Measurements from ENCODE around the gene TARS2. TPM values are rescaled to one million over a fixed set of nuclear protein-coding genes. Genes with fewer than 3 reads are reported as not detected.

Gene TARS2
- total and polyA plus RNA-seq, 2 experiments from 2014 or later, result 10.1 to 19.2 TPM

GRCh38 chr1:150535511-150536287, 48.5 kb downstream of the TARS2 start:
- no peaks in the 10 kb centered on the region for H3K36me3 ChIP-seq (replicated peaks; ENCODE audit: insufficient read depth, low read depth)
- no peaks in the 10 kb centered on the region for H4K20me1 ChIP-seq (ENCODE audit: insufficient read depth, poor library complexity, severe bottlenecking)
- no peak overlapping the region for H3K4me2 ChIP-seq
- peak; percentile 6 for DNase-seq (ENCODE audit: low spot score)
- H3K9me3 ChIP-seq (ENCODE audit: low read depth), result no peaks in the 10 kb centered on the region
- H3K4me3 ChIP-seq, result no peak overlapping the region
- H3K4me1 ChIP-seq (ENCODE audit: insufficient read depth), result peaks cover 6% of the 10 kb centered on the region
- no peak overlapping the region for H3K27ac ChIP-seq
- H3K79me2 ChIP-seq, result no peaks in the 10 kb centered on the region
- no peaks in the 10 kb centered on the region for H3K9me2 ChIP-seq (replicated peaks; ENCODE audit: insufficient read depth)
- WGBS (ENCODE audit: low lambda C conversion rate, missing lambda C conversion rate), result 83% methylated on average over 14 of the region's 14 CpGs
- H2AFZ ChIP-seq, result no peak overlapping the region
- H3K27me3 ChIP-seq, result no peaks in the 10 kb centered on the region
- TF ChIP-seq EZH2 (IDR thresholded peaks at IDR 0.05; ENCODE audit: borderline replicate concordance) (no peak), EZH2phosphoT487 (IDR thresholded peaks at IDR 0.05; ENCODE audit: low read depth, severe bottlenecking, unreplicated experiment) (no peak)
- TF ChIP-seq, protein P1, sequence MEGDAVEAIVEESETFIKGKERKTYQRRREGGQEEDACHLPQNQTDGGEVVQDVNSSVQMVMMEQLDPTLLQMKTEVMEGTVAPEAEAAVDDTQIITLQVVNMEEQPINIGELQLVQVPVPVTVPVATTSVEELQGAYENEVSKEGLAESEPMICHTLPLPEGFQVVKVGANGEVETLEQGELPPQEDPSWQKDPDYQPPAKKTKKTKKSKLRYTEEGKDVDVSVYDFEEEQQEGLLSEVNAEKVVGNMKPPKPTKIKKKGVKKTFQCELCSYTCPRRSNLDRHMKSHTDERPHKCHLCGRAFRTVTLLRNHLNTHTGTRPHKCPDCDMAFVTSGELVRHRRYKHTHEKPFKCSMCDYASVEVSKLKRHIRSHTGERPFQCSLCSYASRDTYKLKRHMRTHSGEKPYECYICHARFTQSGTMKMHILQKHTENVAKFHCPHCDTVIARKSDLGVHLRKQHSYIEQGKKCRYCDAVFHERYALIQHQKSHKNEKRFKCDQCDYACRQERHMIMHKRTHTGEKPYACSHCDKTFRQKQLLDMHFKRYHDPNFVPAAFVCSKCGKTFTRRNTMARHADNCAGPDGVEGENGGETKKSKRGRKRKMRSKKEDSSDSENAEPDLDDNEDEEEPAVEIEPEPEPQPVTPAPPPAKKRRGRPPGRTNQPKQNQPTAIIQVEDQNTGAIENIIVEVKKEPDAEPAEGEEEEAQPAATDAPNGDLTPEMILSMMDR (IDR thresholded peaks at IDR 0.05; ENCODE audit: poor library complexity), result no peak

DNA sequence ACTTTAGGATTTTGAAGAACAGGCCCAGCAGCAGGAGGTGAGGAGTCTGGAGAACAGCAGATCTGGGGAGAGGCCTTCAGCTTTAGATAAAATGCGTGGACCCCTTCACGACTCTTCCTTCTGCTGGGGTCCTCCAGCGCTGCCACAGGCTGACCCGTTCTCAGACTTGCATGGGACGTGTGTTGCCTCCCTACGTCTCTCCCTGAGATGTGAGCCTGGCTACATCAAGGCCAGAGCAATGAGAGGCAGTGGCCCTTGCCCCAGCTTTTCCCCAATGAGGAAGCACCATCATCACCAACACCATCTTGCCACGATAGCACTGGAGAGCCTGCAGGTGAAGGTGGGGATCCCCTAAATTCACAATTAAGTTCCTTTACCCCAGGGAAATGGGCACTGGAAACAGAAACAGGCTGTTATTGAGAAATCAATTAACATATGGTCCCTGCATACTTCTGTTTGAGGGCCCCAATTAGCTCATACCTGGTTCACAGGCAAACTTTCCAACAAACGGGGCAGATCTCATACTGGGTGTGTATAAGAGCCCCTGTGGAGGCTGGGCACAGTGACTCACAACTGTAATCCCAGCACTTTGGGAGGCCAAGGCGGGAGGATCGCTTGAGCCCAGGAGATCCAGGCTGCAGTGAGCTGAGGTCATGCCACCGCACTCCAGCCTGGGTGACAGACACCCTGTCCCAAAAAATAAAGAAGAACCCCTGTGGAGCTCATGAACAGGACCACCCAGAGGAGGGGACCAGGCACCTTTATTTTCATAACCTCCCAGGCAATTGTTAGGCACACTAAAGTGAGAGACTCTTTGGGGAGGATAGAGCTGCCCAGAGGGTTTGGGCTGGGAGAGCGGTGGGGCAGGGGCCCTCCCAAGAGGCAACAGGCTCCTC, 49.9 kb downstream of the TARS2 start:
- H3K79me2 ChIP-seq, result no peaks in the 10 kb centered on the region
- no peaks in the 10 kb centered on the region for H3K9me2 ChIP-seq (replicated peaks; ENCODE audit: insufficient read depth)
- TF ChIP-seq, protein P1 (IDR thresholded peaks at IDR 0.05; ENCODE audit: poor library complexity), result no peak
- no peak for TF ChIP-seq EZH2 (IDR thresholded peaks at IDR 0.05; ENCODE audit: borderline replicate concordance)
- no peak for TF ChIP-seq EZH2phosphoT487 (IDR thresholded peaks at IDR 0.05; ENCODE audit: low read depth, severe bottlenecking, unreplicated experiment)
- peaks cover 6% of the 10 kb centered on the region for H3K4me1 ChIP-seq (ENCODE audit: insufficient read depth)
- H3K4me3 ChIP-seq, result no peak overlapping the region
- H3K27ac ChIP-seq, result no peak overlapping the region
- H2AFZ ChIP-seq, result no peak overlapping the region
- H4K20me1 ChIP-seq (ENCODE audit: insufficient read depth, poor library complexity, severe bottlenecking), result no peaks in the 10 kb centered on the region
- no peak for DNase-seq (ENCODE audit: low spot score)
- no peak overlapping the region for H3K4me2 ChIP-seq
- H3K27me3 ChIP-seq, result no peaks in the 10 kb centered on the region
- H3K9me3 ChIP-seq (ENCODE audit: low read depth), result no peaks in the 10 kb centered on the region
- H3K36me3 ChIP-seq (replicated peaks; ENCODE audit: insufficient read depth, low read depth), result no peaks in the 10 kb centered on the region
- 92% methylated on average over 12 of the region's 12 CpGs for WGBS (ENCODE audit: low lambda C conversion rate, missing lambda C conversion rate)

DNA sequence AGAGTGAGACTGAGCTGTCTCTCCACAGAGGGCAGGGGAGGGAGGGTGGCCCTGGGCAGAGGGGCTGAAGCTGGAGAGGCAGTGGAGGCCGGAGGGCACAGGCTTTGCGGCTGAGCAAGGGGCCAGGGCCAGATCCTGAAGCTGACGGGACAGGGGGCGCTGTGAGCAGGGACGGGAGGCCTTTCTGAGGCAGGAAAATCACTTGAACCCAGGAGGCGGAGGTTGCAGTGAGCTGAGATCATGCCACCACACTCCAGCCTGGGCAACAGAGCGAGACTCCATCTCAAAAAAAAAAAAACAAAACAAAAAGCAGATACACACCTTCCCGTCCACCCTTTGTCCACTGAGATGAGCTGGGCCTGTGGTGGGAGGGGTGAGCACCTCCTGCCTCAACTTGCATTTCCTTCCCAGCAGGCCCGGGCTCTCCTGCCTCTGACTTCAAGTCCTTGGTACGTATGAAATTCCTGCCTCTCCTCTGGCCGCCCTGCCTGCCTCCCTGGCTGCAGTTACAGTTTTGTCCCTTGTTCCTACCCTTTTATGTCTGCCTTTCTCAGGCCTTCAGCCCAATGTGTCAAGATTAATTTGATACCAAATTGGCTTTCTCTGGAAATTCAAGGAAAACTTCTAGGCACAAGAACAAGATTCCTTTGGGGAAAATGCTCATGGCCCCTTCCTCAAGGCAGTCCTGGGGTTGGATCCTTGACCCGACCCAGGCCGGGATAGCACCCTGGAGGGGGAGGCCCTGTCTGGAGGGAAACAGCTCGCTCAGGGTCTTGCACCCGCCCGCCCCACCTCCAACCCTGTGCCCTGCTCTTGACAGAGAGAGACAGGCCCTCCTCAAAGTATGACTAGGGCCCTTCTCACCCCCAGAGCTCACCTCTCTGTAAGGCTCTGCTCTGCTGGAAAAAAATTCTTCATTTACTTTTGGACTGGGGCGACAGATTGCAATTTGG, 50.8 kb downstream of the TARS2 start:
- Histone ChIP-seq H3K4me2 (no peak overlapping the region), H3K9me3 (ENCODE audit: low read depth) (no peaks in the 10 kb centered on the region), H3K4me3 (no peak overlapping the region), H3K36me3 (replicated peaks; ENCODE audit: insufficient read depth, low read depth) (no peaks in the 10 kb centered on the region), H3K27ac (no peak overlapping the region), H3K27me3 (no peaks in the 10 kb centered on the region), H4K20me1 (ENCODE audit: insufficient read depth, poor library complexity, severe bottlenecking) (no peaks in the 10 kb centered on the region), H2AFZ (no peak overlapping the region), H3K4me1 (ENCODE audit: insufficient read depth) (peaks cover 2% of the 10 kb centered on the region), H3K9me2 (replicated peaks; ENCODE audit: insufficient read depth) (no peaks in the 10 kb centered on the region), H3K79me2 (no peaks in the 10 kb centered on the region)
- DNase-seq (ENCODE audit: low spot score), result peak; percentile 30
- TF ChIP-seq, protein P1 (IDR thresholded peaks at IDR 0.05; ENCODE audit: poor library complexity), result no peak
- TF ChIP-seq EZH2 (IDR thresholded peaks at IDR 0.05; ENCODE audit: borderline replicate concordance), result no peak
- no peak for TF ChIP-seq EZH2phosphoT487 (IDR thresholded peaks at IDR 0.05; ENCODE audit: low read depth, severe bottlenecking, unreplicated experiment)
- WGBS (ENCODE audit: low lambda C conversion rate, missing lambda C conversion rate), result 77% methylated on average over 17 of the region's 17 CpGs
